ENCODE data around the gene KIAA0513. TPM values are rescaled to one million over a fixed set of nuclear protein-coding genes. Genes with fewer than 3 reads are reported as not detected.
A peak's percentile ranks its signal among the peaks of the same experiment; 100 is the strongest.

Gene KIAA0513
- total RNA-seq, 1 donor from 2014 or later, result 6.1 TPM

DNA sequence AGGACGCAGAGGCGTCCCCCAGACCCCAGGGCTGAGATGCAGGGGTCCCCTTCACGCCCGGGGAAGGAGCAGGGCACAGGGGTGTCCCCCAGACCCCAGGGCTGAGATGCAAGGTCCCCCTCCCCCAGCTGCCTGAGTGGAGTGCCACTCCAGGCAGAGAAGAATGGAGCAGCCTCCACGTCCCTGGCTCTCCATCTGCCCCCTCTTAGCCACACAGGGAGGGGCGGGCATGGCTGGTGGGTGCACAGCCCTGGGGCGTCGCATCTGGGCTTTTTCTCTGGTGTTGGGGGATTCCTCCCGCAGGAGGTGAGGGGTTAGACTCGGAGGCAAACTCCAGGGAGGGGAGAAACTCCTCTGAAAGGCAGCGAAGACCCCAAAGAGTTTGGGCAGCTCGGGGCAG, 67.2 kb downstream of the KIAA0513 start:
- no peaks in the 10 kb centered on the region for H3K79me2 ChIP-seq (ENCODE audit: low read depth)
- no peaks in the 10 kb centered on the region for H4K20me1 ChIP-seq (ENCODE audit: low read depth)
- no peaks in the 10 kb centered on the region for H3K9me3 Mint-ChIP-seq
- no peak for TF ChIP-seq EZH2 (IDR thresholded peaks at IDR 0.05)
- no peak for TF ChIP-seq EZH2phosphoT487 (IDR thresholded peaks at IDR 0.05)
- TF ChIP-seq, protein P1, sequence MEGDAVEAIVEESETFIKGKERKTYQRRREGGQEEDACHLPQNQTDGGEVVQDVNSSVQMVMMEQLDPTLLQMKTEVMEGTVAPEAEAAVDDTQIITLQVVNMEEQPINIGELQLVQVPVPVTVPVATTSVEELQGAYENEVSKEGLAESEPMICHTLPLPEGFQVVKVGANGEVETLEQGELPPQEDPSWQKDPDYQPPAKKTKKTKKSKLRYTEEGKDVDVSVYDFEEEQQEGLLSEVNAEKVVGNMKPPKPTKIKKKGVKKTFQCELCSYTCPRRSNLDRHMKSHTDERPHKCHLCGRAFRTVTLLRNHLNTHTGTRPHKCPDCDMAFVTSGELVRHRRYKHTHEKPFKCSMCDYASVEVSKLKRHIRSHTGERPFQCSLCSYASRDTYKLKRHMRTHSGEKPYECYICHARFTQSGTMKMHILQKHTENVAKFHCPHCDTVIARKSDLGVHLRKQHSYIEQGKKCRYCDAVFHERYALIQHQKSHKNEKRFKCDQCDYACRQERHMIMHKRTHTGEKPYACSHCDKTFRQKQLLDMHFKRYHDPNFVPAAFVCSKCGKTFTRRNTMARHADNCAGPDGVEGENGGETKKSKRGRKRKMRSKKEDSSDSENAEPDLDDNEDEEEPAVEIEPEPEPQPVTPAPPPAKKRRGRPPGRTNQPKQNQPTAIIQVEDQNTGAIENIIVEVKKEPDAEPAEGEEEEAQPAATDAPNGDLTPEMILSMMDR (IDR thresholded peaks at IDR 0.05), result no peak
- no peaks in the 10 kb centered on the region for H3K36me3 ChIP-seq
- no peak overlapping the region for H2AFZ ChIP-seq (replicated peaks)
- peaks cover 10% of the 10 kb centered on the region for H3K4me1 Mint-ChIP-seq
- no peak overlapping the region for H3K4me2 ChIP-seq
- peaks cover under 1% of the 10 kb centered on the region for H3K27me3 Mint-ChIP-seq (ENCODE audit: insufficient read depth, low read depth)
- no peak overlapping the region for H3K4me3 ChIP-seq
- no peak overlapping the region for H3K4me3 Mint-ChIP-seq
- DNase-seq (ENCODE audit: low spot score), result no peak
- H3K27ac ChIP-seq, result no peak overlapping the region
- H3K9ac ChIP-seq, result no peak overlapping the region
- H3K27me3 ChIP-seq, result no peaks in the 10 kb centered on the region
- H3K9me3 ChIP-seq (ENCODE audit: low read depth), result no peaks in the 10 kb centered on the region
- no peak overlapping the region for H3K27ac Mint-ChIP-seq
- H3K36me3 Mint-ChIP-seq, result no peaks in the 10 kb centered on the region
- H3K4me1 ChIP-seq, result no peaks in the 10 kb centered on the region
- H3F3A ChIP-seq (ENCODE audit: low read depth), result no peaks in the 10 kb centered on the region

DNA sequence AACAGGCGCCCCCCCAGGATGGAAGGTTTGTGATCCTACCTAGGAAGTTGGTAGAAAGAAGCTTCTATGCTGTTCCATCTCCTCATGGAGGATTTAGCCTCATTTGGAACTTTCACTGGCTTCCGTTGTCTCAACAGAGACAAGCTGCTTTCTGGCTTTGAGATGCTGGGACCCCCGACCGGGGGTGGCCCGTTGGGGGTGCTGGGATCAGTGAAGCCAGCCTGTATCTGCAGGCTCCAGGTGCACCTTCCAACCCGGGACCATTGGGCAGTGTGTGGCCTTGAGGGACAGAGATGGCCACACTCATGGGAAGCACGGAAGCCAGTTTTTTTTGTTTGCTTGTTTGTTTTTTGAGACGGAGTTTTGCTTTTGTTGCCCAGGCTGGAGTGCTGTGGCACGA, 69.3 kb downstream of the KIAA0513 start:
- no peak overlapping the region for H3K27ac Mint-ChIP-seq
- no peaks in the 10 kb centered on the region for H3K27me3 ChIP-seq
- H3F3A ChIP-seq (ENCODE audit: low read depth), result no peaks in the 10 kb centered on the region
- H3K79me2 ChIP-seq (ENCODE audit: low read depth), result no peaks in the 10 kb centered on the region
- H3K9ac ChIP-seq, result no peak overlapping the region
- H3K27me3 Mint-ChIP-seq (ENCODE audit: insufficient read depth, low read depth), result peaks cover 7% of the 10 kb centered on the region
- no peak for DNase-seq (ENCODE audit: low spot score)
- TF ChIP-seq EZH2phosphoT487 (IDR thresholded peaks at IDR 0.05), result no peak
- TF ChIP-seq, protein P1 (IDR thresholded peaks at IDR 0.05), result no peak
- no peak for TF ChIP-seq EZH2 (IDR thresholded peaks at IDR 0.05)
- no peaks in the 10 kb centered on the region for H3K9me3 ChIP-seq (ENCODE audit: low read depth)
- H3K4me3 Mint-ChIP-seq, result no peak overlapping the region
- no peak overlapping the region for H3K27ac ChIP-seq
- no peaks in the 10 kb centered on the region for H3K36me3 ChIP-seq
- H3K4me2 ChIP-seq, result no peak overlapping the region
- no peak overlapping the region for H2AFZ ChIP-seq (replicated peaks)
- H3K36me3 Mint-ChIP-seq, result no peaks in the 10 kb centered on the region
- no peaks in the 10 kb centered on the region for H3K9me3 Mint-ChIP-seq
- no peaks in the 10 kb centered on the region for H3K4me1 ChIP-seq
- no peaks in the 10 kb centered on the region for H4K20me1 ChIP-seq (ENCODE audit: low read depth)
- no peak overlapping the region for H3K4me3 ChIP-seq
- peaks cover 3% of the 10 kb centered on the region for H3K4me1 Mint-ChIP-seq

DNA sequence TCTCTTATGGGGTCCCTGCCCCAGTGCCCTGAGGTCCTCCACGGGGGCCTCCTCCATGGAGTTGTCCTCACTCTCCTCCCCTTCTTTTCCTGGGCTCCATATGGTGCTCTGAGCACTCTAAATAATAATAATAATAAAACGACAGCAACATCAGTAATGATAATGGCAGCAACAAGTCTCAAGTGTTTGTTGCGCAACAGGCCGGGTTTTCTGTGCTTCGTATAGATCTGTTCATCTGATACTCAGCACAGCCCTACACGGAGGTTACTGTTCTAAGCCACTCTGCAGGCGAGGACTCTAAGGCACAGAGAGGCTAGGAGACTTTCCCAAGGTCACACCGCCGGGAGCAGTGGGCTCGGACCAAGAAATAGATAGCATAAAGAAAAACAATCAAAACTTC, 71.0 kb downstream of the KIAA0513 start:
- no peaks in the 10 kb centered on the region for H4K20me1 ChIP-seq (ENCODE audit: low read depth)
- H3K27me3 ChIP-seq, result no peaks in the 10 kb centered on the region
- no peak overlapping the region for H3K9ac ChIP-seq
- no peak overlapping the region for H3K4me3 Mint-ChIP-seq
- no peaks in the 10 kb centered on the region for H3K9me3 Mint-ChIP-seq
- H3K4me3 ChIP-seq, result no peak overlapping the region
- peak overlapping the region; percentile 72 for H3K27ac Mint-ChIP-seq
- H3K4me1 ChIP-seq, result peaks cover 7% of the 10 kb centered on the region
- TF ChIP-seq EZH2 (IDR thresholded peaks at IDR 0.05), result no peak
- TF ChIP-seq, protein P1 (IDR thresholded peaks at IDR 0.05), result no peak
- no peak for TF ChIP-seq EZH2phosphoT487 (IDR thresholded peaks at IDR 0.05)
- H3K36me3 ChIP-seq, result no peaks in the 10 kb centered on the region
- H2AFZ ChIP-seq (replicated peaks), result no peak overlapping the region
- H3K36me3 Mint-ChIP-seq, result no peaks in the 10 kb centered on the region
- H3K79me2 ChIP-seq (ENCODE audit: low read depth), result no peaks in the 10 kb centered on the region
- no peak overlapping the region for H3K4me2 ChIP-seq
- H3F3A ChIP-seq (ENCODE audit: low read depth), result peaks cover 6% of the 10 kb centered on the region
- H3K9me3 ChIP-seq (ENCODE audit: low read depth), result no peaks in the 10 kb centered on the region
- H3K4me1 Mint-ChIP-seq, result peaks cover 8% of the 10 kb centered on the region
- DNase-seq (ENCODE audit: low spot score), result no peak
- H3K27me3 Mint-ChIP-seq (ENCODE audit: insufficient read depth, low read depth), result peaks cover 10% of the 10 kb centered on the region
- H3K27ac ChIP-seq, result no peak overlapping the region

Measured in neural progenitor cell (in vitro differentiated cells).